ENCODE data around the gene PAK1IP1. TPM values are rescaled to one million over a fixed set of nuclear protein-coding genes. Genes with fewer than 3 reads are reported as not detected.
"Not testable (repeated sequence)": the region's sequence is repeated elsewhere in the genome, so short reads cannot be mapped to it uniquely, and the experiment has no call there.

PAK1IP1 gene
- total RNA-seq, 1 donor from 2014 or later: 30.8 TPM

DNA sequence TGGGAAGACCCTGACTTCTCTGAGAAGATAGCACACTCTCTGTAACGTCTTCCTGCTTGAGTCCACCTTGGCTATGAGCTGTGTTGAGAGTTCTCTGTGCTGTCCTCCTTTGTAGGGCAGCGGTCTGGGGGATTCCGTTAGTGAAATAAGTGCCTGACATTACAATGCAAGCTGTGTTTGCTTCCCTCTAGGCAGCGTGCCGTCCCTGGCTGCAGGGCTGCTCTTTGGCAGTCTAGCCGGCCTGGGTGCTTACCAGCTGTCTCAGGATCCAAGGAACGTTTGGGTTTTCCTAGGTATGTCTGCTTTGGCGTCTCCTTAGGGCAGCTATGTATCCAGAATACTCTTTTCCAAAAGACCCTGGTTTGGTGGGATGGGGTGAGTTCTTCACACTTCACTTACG, 30.9 kb downstream of the PAK1IP1 start:
- H3K36me3 ChIP-seq (ENCODE audit: control insufficient read depth, insufficient read depth, low read length): peaks cover 1% of the 10 kb centered on the region
- TF ChIP-seq, protein P1, sequence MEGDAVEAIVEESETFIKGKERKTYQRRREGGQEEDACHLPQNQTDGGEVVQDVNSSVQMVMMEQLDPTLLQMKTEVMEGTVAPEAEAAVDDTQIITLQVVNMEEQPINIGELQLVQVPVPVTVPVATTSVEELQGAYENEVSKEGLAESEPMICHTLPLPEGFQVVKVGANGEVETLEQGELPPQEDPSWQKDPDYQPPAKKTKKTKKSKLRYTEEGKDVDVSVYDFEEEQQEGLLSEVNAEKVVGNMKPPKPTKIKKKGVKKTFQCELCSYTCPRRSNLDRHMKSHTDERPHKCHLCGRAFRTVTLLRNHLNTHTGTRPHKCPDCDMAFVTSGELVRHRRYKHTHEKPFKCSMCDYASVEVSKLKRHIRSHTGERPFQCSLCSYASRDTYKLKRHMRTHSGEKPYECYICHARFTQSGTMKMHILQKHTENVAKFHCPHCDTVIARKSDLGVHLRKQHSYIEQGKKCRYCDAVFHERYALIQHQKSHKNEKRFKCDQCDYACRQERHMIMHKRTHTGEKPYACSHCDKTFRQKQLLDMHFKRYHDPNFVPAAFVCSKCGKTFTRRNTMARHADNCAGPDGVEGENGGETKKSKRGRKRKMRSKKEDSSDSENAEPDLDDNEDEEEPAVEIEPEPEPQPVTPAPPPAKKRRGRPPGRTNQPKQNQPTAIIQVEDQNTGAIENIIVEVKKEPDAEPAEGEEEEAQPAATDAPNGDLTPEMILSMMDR (IDR thresholded peaks at IDR 0.05; ENCODE audit: insufficient read depth, low read length, poor library complexity, severe bottlenecking): no peak
- no peak for DNase-seq (ENCODE audit: low read depth)

DNA sequence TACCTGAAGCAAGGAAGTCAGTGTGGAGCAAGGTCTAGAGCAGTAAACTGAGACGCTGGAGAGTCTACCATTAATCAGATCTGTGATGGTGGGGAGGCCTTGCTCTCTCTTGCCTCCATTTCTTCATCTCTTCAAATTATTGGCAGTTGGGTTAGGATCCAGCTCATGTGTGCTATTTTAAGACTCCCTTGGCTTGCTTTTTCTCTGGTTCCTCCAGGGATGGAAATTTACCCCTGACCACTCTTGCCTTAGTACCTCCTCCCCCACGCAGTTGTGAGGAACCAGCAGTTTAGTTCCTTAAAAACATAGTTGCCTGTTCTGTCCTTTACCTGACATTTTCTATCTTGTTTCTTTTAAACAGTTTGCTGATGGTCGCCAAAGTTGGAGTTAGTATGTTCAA, 35.5 kb downstream of the PAK1IP1 start:
- TF ChIP-seq, protein P1 (IDR thresholded peaks at IDR 0.05; ENCODE audit: insufficient read depth, low read length, poor library complexity, severe bottlenecking): no peak
- Histone ChIP-seq H3K27me3 (ENCODE audit: control insufficient read depth, insufficient read depth, low read length) (no peaks in the 10 kb centered on the region), H3K4me3 (ENCODE audit: low read depth, low read length) (no peak overlapping the region), H3K36me3 (ENCODE audit: control insufficient read depth, insufficient read depth, low read length) (no peaks in the 10 kb centered on the region)
- no peak for DNase-seq (ENCODE audit: low read depth)

More for the DNA sequence above, 30.9 kb downstream of the PAK1IP1 start:
- Histone ChIP-seq H3K4me3 (ENCODE audit: low read depth, low read length) (no peak overlapping the region), H3K27me3 (ENCODE audit: control insufficient read depth, insufficient read depth, low read length) (no peaks in the 10 kb centered on the region)

DNA sequence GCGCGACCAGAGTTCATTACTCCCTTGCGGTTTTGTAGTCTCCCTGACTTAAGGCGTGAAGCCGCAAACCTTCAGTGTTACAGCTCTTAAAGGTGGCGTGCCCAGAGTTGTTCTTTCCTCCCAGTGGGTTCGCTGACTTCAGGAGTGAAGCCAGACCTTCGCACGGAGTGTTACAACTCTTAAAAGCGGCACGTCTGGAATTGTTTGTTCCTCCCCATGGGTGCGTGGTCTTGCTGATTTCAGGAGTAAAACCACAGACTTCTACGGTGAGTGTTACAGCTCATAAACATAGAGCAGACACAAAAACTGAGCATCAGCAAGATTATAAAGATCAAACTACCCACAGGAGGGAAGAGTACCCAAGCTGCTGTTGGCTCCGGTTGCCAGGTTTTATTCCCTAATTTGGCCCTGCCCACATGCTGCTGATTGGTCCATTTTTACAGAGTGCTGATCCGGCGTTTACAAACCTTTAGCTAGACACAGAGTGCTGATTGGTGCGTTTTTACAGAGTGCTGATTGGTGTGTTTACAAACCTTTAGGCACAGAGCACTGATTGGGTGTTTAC, 38.5 kb downstream of the PAK1IP1 start:
- no peak for DNase-seq (ENCODE audit: low read depth)
- TF ChIP-seq, protein P1 (IDR thresholded peaks at IDR 0.05; ENCODE audit: insufficient read depth, low read length, poor library complexity, severe bottlenecking): no peak
- H3K4me3 ChIP-seq (ENCODE audit: low read depth, low read length): no peak overlapping the region
- no peaks in the 10 kb centered on the region for H3K36me3 ChIP-seq (ENCODE audit: control insufficient read depth, insufficient read depth, low read length)
- no peaks in the 10 kb centered on the region for H3K27me3 ChIP-seq (ENCODE audit: control insufficient read depth, insufficient read depth, low read length)

DNA sequence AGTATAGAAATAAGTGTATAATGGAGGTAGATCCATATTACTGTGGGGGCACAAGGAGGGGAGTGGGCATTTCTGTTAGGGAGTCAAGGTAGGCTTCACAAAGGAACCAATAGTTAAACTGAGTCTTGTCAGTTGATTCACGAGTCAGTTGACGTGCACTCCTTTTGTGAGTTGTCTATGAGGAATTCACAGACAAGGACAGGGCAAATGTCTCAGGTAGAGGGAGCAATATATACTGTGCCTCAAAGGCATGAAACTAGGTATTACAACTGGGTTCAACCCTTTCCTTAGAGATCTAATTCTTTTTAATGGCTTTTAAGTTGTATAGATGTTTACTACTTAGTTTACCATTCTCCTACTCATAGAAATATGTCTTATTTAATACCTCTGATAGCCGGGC, 39.1 kb downstream of the PAK1IP1 start:
- no peak for DNase-seq (ENCODE audit: low read depth)
- H3K27me3 ChIP-seq (ENCODE audit: control insufficient read depth, insufficient read depth, low read length): no peaks in the 10 kb centered on the region
- H3K36me3 ChIP-seq (ENCODE audit: control insufficient read depth, insufficient read depth, low read length): no peaks in the 10 kb centered on the region
- H3K4me3 ChIP-seq (ENCODE audit: low read depth, low read length): no peak overlapping the region
- TF ChIP-seq, protein P1 (IDR thresholded peaks at IDR 0.05; ENCODE audit: insufficient read depth, low read length, poor library complexity, severe bottlenecking): no peak

DNA sequence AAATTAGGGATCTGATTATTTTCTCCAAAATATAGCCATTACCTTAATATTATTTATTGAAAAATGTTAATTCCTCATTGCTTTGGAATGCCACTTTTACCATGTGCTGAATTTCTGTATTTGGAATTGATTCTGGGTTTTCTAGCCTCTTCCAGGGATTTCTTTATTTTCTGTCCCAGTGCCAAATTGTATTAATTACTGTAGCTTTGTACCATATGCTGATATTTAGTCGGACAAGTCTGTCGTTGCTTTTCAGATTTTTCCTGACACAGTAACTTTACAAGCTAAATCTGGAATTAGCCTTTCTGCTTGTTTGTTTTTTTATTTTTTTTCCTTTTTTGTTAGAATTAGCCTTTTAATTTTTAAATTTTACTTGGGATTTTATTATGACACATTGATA, 42.0 kb downstream of the PAK1IP1 start:
- no peaks in the 10 kb centered on the region for H3K36me3 ChIP-seq (ENCODE audit: control insufficient read depth, insufficient read depth, low read length)
- TF ChIP-seq, protein P1 (IDR thresholded peaks at IDR 0.05; ENCODE audit: insufficient read depth, low read length, poor library complexity, severe bottlenecking): no peak
- no peak for DNase-seq (ENCODE audit: low read depth)
- no peaks in the 10 kb centered on the region for H3K27me3 ChIP-seq (ENCODE audit: control insufficient read depth, insufficient read depth, low read length)
- H3K4me3 ChIP-seq (ENCODE audit: low read depth, low read length): no peak overlapping the region

DNA sequence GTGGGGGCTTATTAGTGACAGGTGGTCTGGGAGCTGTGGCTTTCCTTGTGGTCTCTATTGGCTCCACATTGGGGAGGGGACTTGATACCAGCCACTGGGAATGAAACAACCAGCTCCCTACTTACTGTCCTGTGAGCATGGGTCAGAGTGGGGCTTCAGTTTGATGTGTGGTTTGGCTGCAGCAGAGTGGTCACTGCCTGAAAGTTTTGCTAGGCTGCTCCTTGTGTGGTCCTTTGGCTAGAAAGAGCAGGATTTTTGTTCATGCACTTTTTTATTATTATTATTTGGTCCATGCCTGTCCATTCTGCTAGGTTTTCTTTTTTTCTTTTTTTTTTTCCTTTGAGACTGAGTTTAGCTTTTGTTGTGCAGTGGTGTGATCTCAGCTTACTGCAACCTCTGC, 45.3 kb downstream of the PAK1IP1 start:
- TF ChIP-seq, protein P1 (IDR thresholded peaks at IDR 0.05; ENCODE audit: insufficient read depth, low read length, poor library complexity, severe bottlenecking): no peak
- Histone ChIP-seq H3K36me3 (ENCODE audit: control insufficient read depth, insufficient read depth, low read length) (no peaks in the 10 kb centered on the region), H3K4me3 (ENCODE audit: low read depth, low read length) (no peak overlapping the region), H3K27me3 (ENCODE audit: control insufficient read depth, insufficient read depth, low read length) (no peaks in the 10 kb centered on the region)
- DNase-seq (ENCODE audit: low read depth): no peak

DNA sequence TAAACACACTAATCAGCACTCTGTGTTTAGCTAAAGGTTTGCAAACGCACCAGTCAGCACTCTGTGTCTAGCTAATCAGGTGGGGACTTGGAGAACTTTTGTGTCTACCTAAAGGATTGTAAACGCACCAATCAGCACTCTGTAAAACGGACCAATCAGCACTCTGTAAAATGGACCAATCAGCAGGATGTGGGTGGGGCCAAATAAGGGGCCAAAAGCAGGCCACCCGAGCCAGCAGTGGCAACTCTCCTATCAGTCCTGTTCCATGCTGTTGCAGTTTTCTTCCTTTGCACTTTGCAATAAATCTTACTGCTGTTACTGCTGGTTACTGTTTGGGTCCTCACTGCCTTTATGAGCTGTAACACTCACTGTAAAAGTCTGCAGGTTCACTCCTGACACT, 46.9 kb downstream of the PAK1IP1 start:
- H3K36me3 ChIP-seq (ENCODE audit: control insufficient read depth, insufficient read depth, low read length); H3K4me3 ChIP-seq (ENCODE audit: low read depth, low read length); DNase-seq (ENCODE audit: low read depth); H3K27me3 ChIP-seq (ENCODE audit: control insufficient read depth, insufficient read depth, low read length): not testable (repeated sequence)

Data from kidney epithelial cell (primary cell).